GM10266 (cell line): ENCODE data around the gene LRRC43.
"Not testable (repeated sequence)": the region's sequence is repeated elsewhere in the genome, so short reads cannot be mapped to it uniquely, and the experiment has no call there.

ENCODE experiments used
- DNase-seq: peaks from one replicate; pipeline ENCODE4 v3.0.0; 2012; ENCODE audit errors: extremely low spot score
- TF ChIP-seq, protein P1 (sequence below): IDR thresholded peaks from 2 replicates; pipeline ENCODE4 v1.5.1; 2012; ENCODE audit warnings: mild to moderate bottlenecking, low read depth; ENCODE audit not compliant: control insufficient read depth, insufficient read depth; ENCODE audit errors: missing control alignments

The LRRC43 gene

DNA sequence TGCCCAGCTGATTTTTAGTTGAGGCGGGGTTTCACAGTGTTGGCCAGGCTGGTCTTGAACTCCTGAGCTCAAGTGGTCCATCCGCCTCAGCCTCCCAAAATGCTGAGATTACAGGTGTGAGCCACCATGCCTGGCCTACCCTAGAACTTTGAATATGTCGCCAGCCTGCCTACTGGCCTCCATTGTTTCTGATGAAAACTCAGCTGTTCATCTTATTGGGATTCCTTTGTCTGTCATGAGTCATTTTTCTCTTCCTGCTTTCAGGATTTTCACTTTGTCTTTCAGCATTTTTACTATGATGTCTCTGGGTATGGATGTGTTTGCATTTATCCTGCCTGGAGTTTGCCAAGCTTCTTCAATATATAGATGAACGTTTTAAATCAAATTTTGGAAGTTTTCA lies 12.5 kb downstream of the LRRC43 start:
- TF ChIP-seq, protein P1, sequence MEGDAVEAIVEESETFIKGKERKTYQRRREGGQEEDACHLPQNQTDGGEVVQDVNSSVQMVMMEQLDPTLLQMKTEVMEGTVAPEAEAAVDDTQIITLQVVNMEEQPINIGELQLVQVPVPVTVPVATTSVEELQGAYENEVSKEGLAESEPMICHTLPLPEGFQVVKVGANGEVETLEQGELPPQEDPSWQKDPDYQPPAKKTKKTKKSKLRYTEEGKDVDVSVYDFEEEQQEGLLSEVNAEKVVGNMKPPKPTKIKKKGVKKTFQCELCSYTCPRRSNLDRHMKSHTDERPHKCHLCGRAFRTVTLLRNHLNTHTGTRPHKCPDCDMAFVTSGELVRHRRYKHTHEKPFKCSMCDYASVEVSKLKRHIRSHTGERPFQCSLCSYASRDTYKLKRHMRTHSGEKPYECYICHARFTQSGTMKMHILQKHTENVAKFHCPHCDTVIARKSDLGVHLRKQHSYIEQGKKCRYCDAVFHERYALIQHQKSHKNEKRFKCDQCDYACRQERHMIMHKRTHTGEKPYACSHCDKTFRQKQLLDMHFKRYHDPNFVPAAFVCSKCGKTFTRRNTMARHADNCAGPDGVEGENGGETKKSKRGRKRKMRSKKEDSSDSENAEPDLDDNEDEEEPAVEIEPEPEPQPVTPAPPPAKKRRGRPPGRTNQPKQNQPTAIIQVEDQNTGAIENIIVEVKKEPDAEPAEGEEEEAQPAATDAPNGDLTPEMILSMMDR = no peak
- DNase-seq = no peak

DNA sequence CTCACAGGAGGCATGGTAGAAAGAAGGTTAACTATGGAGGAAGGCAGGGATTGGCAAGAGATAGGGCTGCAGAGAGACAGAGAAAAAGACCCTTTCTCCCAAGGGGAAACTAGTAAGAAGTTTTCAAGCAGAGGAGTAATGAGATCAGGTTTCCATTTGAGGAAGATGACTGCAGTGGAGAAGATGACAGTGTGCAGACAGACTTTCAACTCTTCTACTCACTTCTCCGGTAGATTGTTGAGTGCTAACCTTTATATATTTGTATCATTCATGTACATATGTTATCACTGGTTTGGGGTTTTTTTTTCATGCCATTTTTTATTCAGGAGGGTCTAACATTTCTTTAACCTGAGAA lies 14.7 kb downstream of the LRRC43 start:
- DNase-seq = no peak
- TF ChIP-seq, protein P1 = no peak

DNA sequence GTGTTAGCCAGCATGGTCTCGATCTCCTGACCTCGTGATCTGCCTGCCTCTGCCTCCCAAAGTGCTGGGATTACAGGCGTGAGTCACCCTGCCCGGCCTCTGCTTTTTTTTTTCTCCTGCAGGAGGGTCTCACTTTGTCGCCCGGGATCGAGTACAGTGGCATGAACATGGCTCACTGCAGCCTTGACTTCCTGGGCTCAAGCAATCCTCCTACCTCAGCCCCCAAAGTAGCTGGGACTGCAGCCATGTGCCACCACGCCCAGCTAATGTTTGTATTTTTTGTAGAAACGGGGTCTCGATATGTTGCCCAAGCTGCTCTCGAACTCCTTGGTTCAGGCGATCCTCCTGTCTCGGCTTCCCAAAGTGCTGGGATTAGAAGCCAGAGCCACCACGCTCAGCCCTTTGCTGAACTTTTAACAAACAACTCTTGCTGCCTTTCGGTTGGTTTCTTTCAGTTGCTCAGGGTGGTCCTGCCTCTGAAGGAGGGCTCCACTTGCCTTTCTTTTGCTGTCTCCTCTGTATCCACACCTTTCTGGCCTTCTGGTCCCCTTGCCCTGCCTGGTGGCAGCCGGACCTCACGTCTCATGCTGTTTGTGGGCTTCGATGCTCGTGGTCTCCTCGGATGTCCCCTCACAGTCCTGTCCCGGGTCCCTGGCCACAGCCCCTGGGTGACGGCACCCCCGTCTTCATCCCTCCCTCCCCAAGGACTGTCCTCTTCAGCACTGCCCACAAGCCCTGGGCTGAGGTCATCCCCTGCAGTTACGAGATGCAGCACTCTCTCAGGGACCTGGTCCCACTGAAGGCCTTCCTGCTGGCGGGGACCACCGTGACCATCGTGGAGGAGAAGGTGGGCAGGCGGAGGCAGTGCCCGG lies 16.8 kb downstream of the LRRC43 start:
- DNase-seq = no peak
- TF ChIP-seq, protein P1 = no peak

DNA sequence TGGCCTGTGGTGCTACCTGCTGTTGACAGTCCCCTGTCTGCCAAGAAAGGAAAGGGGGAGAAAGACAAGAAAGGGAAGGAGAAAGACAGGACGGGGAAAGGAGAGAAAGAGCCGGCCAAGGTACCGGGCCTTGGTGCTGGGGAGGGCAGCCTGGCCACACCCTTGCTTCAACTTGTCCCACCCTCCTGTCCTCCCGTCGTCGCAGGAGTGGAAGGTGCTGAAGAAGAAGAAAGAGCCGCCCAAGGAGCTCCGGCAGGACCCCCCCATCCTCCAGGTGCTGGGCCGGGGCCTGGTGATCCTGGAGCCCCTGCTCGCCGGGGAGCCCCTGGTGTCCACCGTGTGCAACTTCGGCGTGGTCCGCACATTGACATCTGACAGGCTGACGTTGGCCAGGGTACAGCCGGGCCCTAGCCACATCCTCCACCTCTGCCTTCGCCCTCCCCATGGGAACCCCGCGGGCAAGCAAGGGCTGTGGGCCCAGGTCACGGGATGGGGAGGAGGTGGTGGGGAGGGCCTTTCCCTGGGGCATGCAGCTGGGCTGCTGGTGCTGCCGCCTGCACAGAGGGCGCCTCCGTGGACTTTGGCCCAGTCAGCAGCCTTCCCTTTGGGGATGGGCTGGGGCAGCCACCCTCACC lies 17.7 kb downstream of the LRRC43 start:
- no peak for DNase-seq
- TF ChIP-seq, protein P1 = no peak

DNA sequence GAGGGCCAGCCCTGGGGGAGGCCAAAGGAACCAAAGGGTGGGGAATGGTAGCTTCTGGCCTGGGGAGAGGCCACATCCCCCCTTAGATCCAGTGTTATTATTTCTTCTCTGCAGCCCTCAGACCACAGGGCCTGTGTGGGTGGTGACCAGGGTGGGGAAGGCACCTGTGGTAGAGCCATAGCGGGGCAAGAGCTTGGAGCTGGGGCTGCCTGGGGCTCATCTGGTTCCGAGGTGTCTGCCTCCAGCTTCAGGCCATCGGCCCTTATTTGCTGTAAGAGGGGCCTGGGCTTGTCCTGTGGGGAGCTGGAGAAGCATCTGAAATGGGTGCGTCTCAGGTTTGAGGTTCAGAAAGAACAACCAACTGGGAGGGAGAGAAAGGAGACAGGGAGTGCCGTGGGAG lies 18.5 kb downstream of the LRRC43 start:
- no peak for DNase-seq
- TF ChIP-seq, protein P1 = no peak

DNA sequence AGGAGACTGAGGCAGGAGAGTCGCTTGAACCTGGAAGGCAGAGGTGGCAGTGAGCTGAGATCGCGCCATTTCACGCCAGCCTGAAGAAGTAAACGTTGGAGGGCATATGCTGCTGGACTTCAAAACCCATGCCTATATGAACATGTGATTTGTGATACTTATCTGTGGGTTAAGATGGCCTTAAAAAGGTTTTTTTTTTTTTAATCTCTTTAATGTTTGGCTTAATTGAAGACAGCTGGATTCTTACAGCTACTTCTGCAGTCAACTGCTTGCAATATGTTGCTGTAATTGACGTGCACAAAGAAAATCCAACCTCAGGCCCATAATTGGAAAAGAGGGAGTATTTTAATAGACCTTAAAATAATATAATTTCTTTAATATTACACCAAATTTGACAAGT lies 19.1 kb downstream of the LRRC43 start:
- TF ChIP-seq, protein P1 = no peak
- no peak for DNase-seq

DNA sequence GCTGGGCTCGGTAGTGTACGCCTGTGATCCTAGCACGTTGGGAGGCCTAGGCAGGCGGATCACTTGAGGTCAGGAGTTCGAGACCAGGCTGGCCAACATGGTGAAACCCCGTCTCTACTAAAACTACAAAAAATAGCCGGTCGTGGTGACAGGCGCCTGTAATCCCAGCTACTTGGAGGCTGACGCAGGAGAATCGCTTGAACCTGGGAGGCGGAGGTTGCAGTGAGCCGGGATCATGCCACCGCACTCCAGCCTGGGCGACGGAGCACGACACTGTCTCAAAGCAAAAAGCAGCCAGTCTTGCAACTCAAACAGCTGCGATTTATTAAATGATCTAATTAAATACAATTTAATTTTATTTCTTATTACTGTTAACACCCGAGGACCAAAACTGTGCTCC lies 19.9 kb downstream of the LRRC43 start:
- DNase-seq = not testable (repeated sequence)
